SU-DHL-6 (cell line): ENCODE results near the gene RNGTT.

Experiments used
- H2AFZ ChIP-seq: fragments of 200-600 bp; sonication (generic); 2 replicates; pipeline ENCODE4 v1.6.1; 2014; ENCODE audit warnings: low read depth, mild to moderate bottlenecking, moderate library complexity, mixed read lengths, antibody characterized with exemption, low read length; ENCODE audit not compliant: severe bottlenecking
- H3F3A ChIP-seq: fragments of 200-600 bp; shearing (Covaris generic); 2 replicates; pipeline ENCODE4 v1.6.0; 2016; ENCODE audit warnings: antibody characterized with exemption, mild to moderate bottlenecking; ENCODE audit not compliant: insufficient read depth
- H3K27ac ChIP-seq: fragments of 200-600 bp; sonication (generic); 2 replicates; pipeline ENCODE4 v1.5.1; 2016; ENCODE audit warnings: low read depth, mild to moderate bottlenecking, low read length, moderate library complexity, mixed read lengths
- H3K27me3 ChIP-seq: fragments of 200-600 bp; sonication (generic), shearing (Covaris generic); 2 replicates; pipeline ENCODE4 v1.6.0; 2014; ENCODE audit warnings: mild to moderate bottlenecking, low read length
- H3K36me3 ChIP-seq: fragments of 200-600 bp; sonication (generic); 2 replicates; pipeline ENCODE4 v1.6.1; 2014; ENCODE audit warnings: mild to moderate bottlenecking, low read length, mixed read lengths
- H3K4me2 ChIP-seq: fragments of 300-600, 200-600 bp; shearing (Covaris generic), sonication (generic); 2 replicates; pipeline ENCODE4 v1.6.0; 2014; ENCODE audit warnings: low read length, low read depth, mild to moderate bottlenecking; ENCODE audit not compliant: poor library complexity, severe bottlenecking
- H3K4me3 ChIP-seq: fragments of 200-600 bp; sonication (generic); 2 replicates; pipeline ENCODE4 v1.5.1; 2014; ENCODE audit warnings: antibody characterized with exemption, low read length, mild to moderate bottlenecking, mixed read lengths; ENCODE audit not compliant: insufficient read depth, poor library complexity, severe bottlenecking
- H3K79me2 ChIP-seq: fragments of 200-600 bp; sonication (generic); 2 replicates; pipeline ENCODE4 v1.6.1; 2014; ENCODE audit warnings: mild to moderate bottlenecking, low read length, moderate library complexity; ENCODE audit not compliant: insufficient read depth
- H3K9ac ChIP-seq: fragments of 200-600 bp; sonication (generic); 2 replicates; pipeline ENCODE4 v1.7.0; 2014; ENCODE audit warnings: mild to moderate bottlenecking, low read length
- H3K9me2 ChIP-seq: fragments of 200-600 bp; sonication (generic); replicated peaks from 2 replicates; pipeline ENCODE4 v1.6.1; 2014; ENCODE audit warnings: low read length; ENCODE audit not compliant: insufficient read depth
- H3K9me3 ChIP-seq: fragments of 200-600 bp; sonication (generic); 2 replicates; pipeline ENCODE4 v1.6.1; 2014; ENCODE audit warnings: low read length, mixed read lengths; ENCODE audit not compliant: insufficient read depth
- H4K20me1 ChIP-seq: fragments of 200-600 bp; sonication (generic); 2 replicates; pipeline ENCODE4 v1.6.1; 2014; ENCODE audit warnings: low read depth, mild to moderate bottlenecking, antibody characterized with exemption, low read length, moderate library complexity, mixed read lengths
- EZH2phosphoT487 ChIP-seq: fragments of 200-600 bp; sonication (generic), shearing (Covaris generic); conservative IDR thresholded peaks from 2 replicates; pipeline ENCODE4 v1.6.1; 2018; ENCODE audit warnings: mild to moderate bottlenecking, antibody characterized with exemption, low read length, moderate library complexity, mixed read lengths
- TF ChIP-seq, protein P1 (sequence below): fragments of 200-600 bp; sonication (generic); IDR thresholded peaks from one replicate; pipeline ENCODE4 v1.5.1; 2017; ENCODE audit warnings: antibody characterized with exemption, mild to moderate bottlenecking, low read length, moderate library complexity; ENCODE audit not compliant: insufficient read depth, poor library complexity, severe bottlenecking

RNGTT gene

DNA sequence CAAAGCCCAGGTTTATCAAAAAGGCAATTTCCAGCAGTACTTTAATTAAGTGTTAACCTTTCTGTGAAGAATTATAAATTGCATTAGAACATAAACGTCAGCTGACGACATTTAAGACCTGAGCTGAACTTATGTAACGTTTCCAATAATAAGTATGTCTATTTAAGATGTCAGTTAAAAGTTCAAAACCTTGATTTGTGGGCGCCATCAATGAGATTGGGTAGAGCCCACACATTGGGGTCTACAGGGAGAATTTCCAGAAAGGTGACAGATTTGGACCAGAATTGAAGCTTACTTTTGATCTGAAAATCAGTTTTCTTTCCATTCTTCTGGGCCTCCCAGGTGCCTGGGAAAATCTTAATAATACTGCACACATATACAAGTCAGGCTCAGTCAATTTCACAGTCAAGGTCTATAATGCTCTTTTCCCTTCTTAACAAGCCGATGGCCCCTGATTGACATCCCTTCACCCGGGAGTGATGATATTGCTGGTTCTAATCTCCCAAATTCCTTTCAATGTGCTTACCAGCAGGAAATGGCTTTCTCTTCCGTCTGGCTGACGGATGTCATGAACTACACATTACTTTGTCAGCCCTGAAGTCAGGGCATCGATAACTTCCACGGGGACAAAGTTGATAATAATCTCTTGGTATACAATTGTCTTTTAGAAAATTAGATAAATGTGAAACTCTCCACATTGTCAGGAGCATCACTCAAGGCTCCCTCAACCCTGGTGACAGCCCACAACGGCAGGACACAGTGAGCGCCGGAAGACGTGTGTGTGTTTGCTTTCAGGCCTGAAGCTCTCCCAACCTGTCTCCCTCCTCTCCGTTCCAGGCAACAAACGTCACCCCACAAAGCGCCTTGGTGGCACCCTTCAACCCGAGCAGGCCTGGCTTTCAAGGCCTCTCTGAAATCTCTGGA is 400.8 kb downstream of the RNGTT start:
- Histone ChIP-seq H3K4me2 (no peak overlapping the region), H2AFZ (no peak overlapping the region), H3K9me3 (no peaks in the 10 kb centered on the region), H3K4me3 (no peak overlapping the region), H3K79me2 (no peaks in the 10 kb centered on the region), H3K9ac (no peak overlapping the region), H4K20me1 (no peaks in the 10 kb centered on the region), H3K27ac (no peak overlapping the region), H3F3A (no peaks in the 10 kb centered on the region), H3K27me3 (no peaks in the 10 kb centered on the region), H3K9me2 (no peaks in the 10 kb centered on the region), H3K36me3 (no peaks in the 10 kb centered on the region)
- no peak for TF ChIP-seq EZH2phosphoT487
- TF ChIP-seq, protein P1, sequence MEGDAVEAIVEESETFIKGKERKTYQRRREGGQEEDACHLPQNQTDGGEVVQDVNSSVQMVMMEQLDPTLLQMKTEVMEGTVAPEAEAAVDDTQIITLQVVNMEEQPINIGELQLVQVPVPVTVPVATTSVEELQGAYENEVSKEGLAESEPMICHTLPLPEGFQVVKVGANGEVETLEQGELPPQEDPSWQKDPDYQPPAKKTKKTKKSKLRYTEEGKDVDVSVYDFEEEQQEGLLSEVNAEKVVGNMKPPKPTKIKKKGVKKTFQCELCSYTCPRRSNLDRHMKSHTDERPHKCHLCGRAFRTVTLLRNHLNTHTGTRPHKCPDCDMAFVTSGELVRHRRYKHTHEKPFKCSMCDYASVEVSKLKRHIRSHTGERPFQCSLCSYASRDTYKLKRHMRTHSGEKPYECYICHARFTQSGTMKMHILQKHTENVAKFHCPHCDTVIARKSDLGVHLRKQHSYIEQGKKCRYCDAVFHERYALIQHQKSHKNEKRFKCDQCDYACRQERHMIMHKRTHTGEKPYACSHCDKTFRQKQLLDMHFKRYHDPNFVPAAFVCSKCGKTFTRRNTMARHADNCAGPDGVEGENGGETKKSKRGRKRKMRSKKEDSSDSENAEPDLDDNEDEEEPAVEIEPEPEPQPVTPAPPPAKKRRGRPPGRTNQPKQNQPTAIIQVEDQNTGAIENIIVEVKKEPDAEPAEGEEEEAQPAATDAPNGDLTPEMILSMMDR: no peak

- Histone ChIP-seq H3K27ac (no peak overlapping the region), H2AFZ (no peak overlapping the region), H3K9me3 (no peaks in the 10 kb centered on the region)
Measured at GRCh38 chr6:88561954-88562315, 401.5 kb downstream of the RNGTT start.

GRCh38 chr6:88561034-88561953 is 402.1 kb downstream of the RNGTT start:
- Histone ChIP-seq H3K4me3 (no peak overlapping the region), H4K20me1 (no peaks in the 10 kb centered on the region), H3K27ac (no peak overlapping the region), H3F3A (no peaks in the 10 kb centered on the region), H3K79me2 (no peaks in the 10 kb centered on the region), H3K36me3 (no peaks in the 10 kb centered on the region), H3K9me3 (no peaks in the 10 kb centered on the region), H2AFZ (no peak overlapping the region), H3K27me3 (no peaks in the 10 kb centered on the region), H3K9me2 (no peaks in the 10 kb centered on the region), H3K9ac (no peak overlapping the region), H3K4me2 (no peak overlapping the region)
- no peak for TF ChIP-seq EZH2phosphoT487
- TF ChIP-seq, protein P1: no peak

More at GRCh38 chr6:88561954-88562315, 401.5 kb downstream of the RNGTT start:
- Histone ChIP-seq H3F3A (no peaks in the 10 kb centered on the region), H4K20me1 (no peaks in the 10 kb centered on the region), H3K9me2 (no peaks in the 10 kb centered on the region), H3K9ac (no peak overlapping the region), H3K36me3 (no peaks in the 10 kb centered on the region), H3K4me2 (no peak overlapping the region), H3K27me3 (no peaks in the 10 kb centered on the region), H3K4me3 (no peak overlapping the region), H3K79me2 (no peaks in the 10 kb centered on the region)
- TF ChIP-seq, protein P1: no peak
- TF ChIP-seq EZH2phosphoT487: no peak
